Pancreas (tissue), 10 donors: Measurements from ENCODE around the gene DBN1. TPM values are rescaled to one million over a fixed set of nuclear protein-coding genes. Genes with fewer than 3 reads are reported as not detected.
"Not testable (repeated sequence)": the region's sequence is repeated elsewhere in the genome, so short reads cannot be mapped to it uniquely, and the experiment has no call there.

ENCODE experiments used
- ATAC-seq, 4 donors: fragments of 200-7000 bp; cut with Tn5 transposase; one replicate each; pipeline versions ENCODE4 v1.8.0 to v1.9.1; 2020; ENCODE audit warnings: mild to moderate bottlenecking in 4 of 4, moderate library complexity in 4 of 4
- DNase-seq, 6 donors: peaks; one replicate each; pipeline ENCODE4 v3.0.0-alpha.2; 2020
- FAIRE-seq: peaks from 2 replicates; lab custom pipeline; 2012; peaks lifted over from hg19 to GRCh38; lab: Jason Lieb, UNC
- H3K27ac ChIP-seq, 4 donors: fragments of 200-600 bp; sonication (generic); 1 replicate in 3 of 4; 2 replicates in 1 of 4; pipeline versions ENCODE4 v1.5.0 to v1.8.0; 2020
- H3K27me3 ChIP-seq, 4 donors: fragments of 200-600 bp; one replicate each; pipeline ENCODE4 v1.8.0; 2021
- H3K36me3 ChIP-seq, 3 donors: fragments of 200-600 bp; sonication (generic) in 1 of 3; one replicate each; pipeline versions ENCODE4 v1.5.0 to v1.8.0; 2020 to 2021
- H3K4me1 ChIP-seq, 3 donors: fragments of 200-600 bp; one replicate each; pipeline ENCODE4 v1.8.0; 2021
- H3K4me3 ChIP-seq, 4 donors: fragments of 200-600 bp; sonication (generic) in 2 of 4; one replicate each; pipeline versions ENCODE4 v1.5.0 to v1.8.0; 2020 to 2021
- H3K9me3 ChIP-seq, 4 donors: fragments of 200-600 bp; one replicate each; pipeline ENCODE4 v1.8.0; 2021
- WGBS, 2 donors: extraction: QIAGEN DNeasy Blood & Tissue Kit; methylation state at CpG; one replicate each; pipeline ENCODE4 v1.1.7; 2013; 5-methylcytosine and 5-hydroxymethylcytosine counted together
- intact Hi-C, 3 donors: fragments of 100-400 bp; cut with DNase I; formaldehyde crosslinking; loops; one replicate each; pipeline versions ENCODE4 v1.11.1 to v1.14.2; 2022
- polyA plus RNA-seq, 2 donors: library from polyadenylated mRNA; stranded (reverse); fragments of 200-250 nt; gene quantifications; one replicate each; pipeline ENCODE4 v1.2.3, GENCODE V29; 2013
- total RNA-seq, 6 donors: library from RNA; stranded (reverse); fragmentation: NEBNext Ultra II Directional in 4 of 6; extraction: Animal tissue kit (Norgen Biotek cat#: 25700) in 4 of 6; gene quantifications; one replicate each; pipeline versions ENCODE4 v1.2.1 to v1.2.4, GENCODE V29; 2021 to 2023
- TF ChIP-seq, protein P1 (sequence below), 4 donors: fragments of 200-600 bp; sonication (generic) in 3 of 4; IDR thresholded peaks; one replicate each; pipeline versions ENCODE4 v1.5.0 to v1.8.0; 2021; ENCODE audit warnings: antibody characterized with exemption in 4 of 4
- donor health status: healthy with polysubstance abuse.
- donor health status: DM: no; HTN: no; CAD: no; lungs with moderate emphysema.
- donor health status: DM: no; HTN: no; CAD: no.
- donor health status: control.
- donor health status: control.
- donor health status: Bipolar disorder and iron deficiency.
- donor health status: DM: yes; HTN: yes; CAD: no.
- donor health status: DM: no; HTN: no; CAD: no.
- donor health status: DM: no; HTN: no; CAD: no.
- donor health status: DM: yes; HTN: yes; CAD: no.

The DBN1 gene
- total and polyA plus RNA-seq, 8 donors: 10.2 to 38.2 (median 17.0) TPM

GRCh38 chr5:177421062-177421798, 52.2 kb downstream of the DBN1 start:
- ATAC-seq (no peak), FAIRE-seq (no peak), DNase-seq (no peak)
- H3K9me3 ChIP-seq: no peaks in the 10 kb centered on the region
- H3K27me3 ChIP-seq: no peaks in the 10 kb centered on the region
- TF ChIP-seq, protein P1, sequence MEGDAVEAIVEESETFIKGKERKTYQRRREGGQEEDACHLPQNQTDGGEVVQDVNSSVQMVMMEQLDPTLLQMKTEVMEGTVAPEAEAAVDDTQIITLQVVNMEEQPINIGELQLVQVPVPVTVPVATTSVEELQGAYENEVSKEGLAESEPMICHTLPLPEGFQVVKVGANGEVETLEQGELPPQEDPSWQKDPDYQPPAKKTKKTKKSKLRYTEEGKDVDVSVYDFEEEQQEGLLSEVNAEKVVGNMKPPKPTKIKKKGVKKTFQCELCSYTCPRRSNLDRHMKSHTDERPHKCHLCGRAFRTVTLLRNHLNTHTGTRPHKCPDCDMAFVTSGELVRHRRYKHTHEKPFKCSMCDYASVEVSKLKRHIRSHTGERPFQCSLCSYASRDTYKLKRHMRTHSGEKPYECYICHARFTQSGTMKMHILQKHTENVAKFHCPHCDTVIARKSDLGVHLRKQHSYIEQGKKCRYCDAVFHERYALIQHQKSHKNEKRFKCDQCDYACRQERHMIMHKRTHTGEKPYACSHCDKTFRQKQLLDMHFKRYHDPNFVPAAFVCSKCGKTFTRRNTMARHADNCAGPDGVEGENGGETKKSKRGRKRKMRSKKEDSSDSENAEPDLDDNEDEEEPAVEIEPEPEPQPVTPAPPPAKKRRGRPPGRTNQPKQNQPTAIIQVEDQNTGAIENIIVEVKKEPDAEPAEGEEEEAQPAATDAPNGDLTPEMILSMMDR (IDR thresholded peaks at IDR 0.05): no peak
- no peaks in the 10 kb centered on the region for H3K36me3 ChIP-seq
- peaks cover 0 to 5% (median 0%) of the 10 kb centered on the region in 3 donors for H3K4me1 ChIP-seq
- intact Hi-C loops: no loop called here
- no peak overlapping the region for H3K27ac ChIP-seq
- 74 to 78% methylated on average over 6 of the region's 6 CpGs for WGBS, 2 donors
- no peak overlapping the region for H3K4me3 ChIP-seq

DNA sequence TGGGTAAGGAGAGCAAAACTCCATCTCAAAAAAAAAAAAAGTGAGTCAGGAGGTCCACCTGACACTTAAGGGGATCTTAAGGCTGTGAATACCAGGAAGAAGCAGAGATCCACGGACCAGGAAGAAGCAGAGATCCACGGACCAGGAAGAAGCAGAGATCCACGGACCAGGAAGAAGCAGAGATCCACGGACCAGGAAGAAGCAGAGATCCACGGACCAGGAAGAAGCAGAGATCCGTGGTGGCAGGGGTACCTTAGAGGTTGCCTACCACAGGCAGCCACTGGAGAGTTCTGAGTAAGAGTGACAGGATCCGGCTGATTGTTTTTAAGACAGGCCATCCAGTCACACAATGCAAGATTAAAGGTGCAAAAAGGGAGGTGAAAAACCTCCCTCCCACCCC, 53.0 kb downstream of the DBN1 start:
- H3K9me3 ChIP-seq, H3K27me3 ChIP-seq, intact Hi-C loops, ATAC-seq, DNase-seq, H3K4me1 ChIP-seq, H3K36me3 ChIP-seq, H3K4me3 ChIP-seq, FAIRE-seq, H3K27ac ChIP-seq: not testable (repeated sequence)
- 51 to 55% methylated on average over 7 of the region's 7 CpGs for WGBS, 2 donors

- no peaks in the 10 kb centered on the region for H3K4me1 ChIP-seq
- H3K27ac ChIP-seq: no peak overlapping the region
- no peak overlapping the region for H3K4me3 ChIP-seq
- no peaks in the 10 kb centered on the region for H3K9me3 ChIP-seq
- DNase-seq (no peak), ATAC-seq (no peak), FAIRE-seq (no peak)
- no peaks in the 10 kb centered on the region for H3K36me3 ChIP-seq
- intact Hi-C loops: no loop called here
- TF ChIP-seq, protein P1 (IDR thresholded peaks at IDR 0.05): no peak
- WGBS, 2 donors: 84 to 86% methylated on average over 3 of the region's 3 CpGs
- no peaks in the 10 kb centered on the region for H3K27me3 ChIP-seq
Measured at GRCh38 chr5:177419046-177419445, 54.4 kb downstream of the DBN1 start.

DNA sequence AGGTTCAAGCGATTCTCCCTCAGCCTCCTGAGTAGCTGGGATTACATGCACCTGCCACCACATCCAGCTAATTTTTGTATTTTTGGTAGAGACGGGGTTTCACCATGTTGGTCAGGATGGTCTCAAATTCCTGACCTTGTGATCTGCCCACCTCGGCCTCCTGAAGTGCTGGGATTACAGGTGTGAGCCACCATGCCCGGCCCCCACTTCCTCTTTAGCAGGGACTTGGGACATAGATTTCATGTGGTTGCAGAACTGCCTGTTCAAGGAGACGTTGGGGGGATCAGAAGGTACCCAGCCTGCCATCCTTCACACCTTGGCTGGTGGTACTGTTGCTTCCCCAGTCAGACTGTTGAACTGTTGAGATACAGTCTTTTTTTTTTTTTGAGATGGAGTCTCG, 56.4 kb downstream of the DBN1 start:
- WGBS, 2 donors: 71 to 79% methylated on average over 6 of the region's 6 CpGs
- DNase-seq, H3K27ac ChIP-seq, H3K27me3 ChIP-seq, H3K4me3 ChIP-seq, ATAC-seq, H3K4me1 ChIP-seq, H3K9me3 ChIP-seq, H3K36me3 ChIP-seq, intact Hi-C loops, FAIRE-seq: not testable (repeated sequence)

- WGBS, 2 donors: 65 to 66% methylated on average over 3 of the region's 3 CpGs
- DNase-seq (no peak), ATAC-seq (no peak), FAIRE-seq (no peak)
- H3K4me1 ChIP-seq: no peaks in the 10 kb centered on the region
- TF ChIP-seq, protein P1 (IDR thresholded peaks at IDR 0.05): no peak
- H3K27me3 ChIP-seq: no peaks in the 10 kb centered on the region
- no peak overlapping the region for H3K4me3 ChIP-seq
- intact Hi-C loops: no loop called here
- H3K9me3 ChIP-seq: no peaks in the 10 kb centered on the region
- no peaks in the 10 kb centered on the region for H3K36me3 ChIP-seq
- no peak overlapping the region for H3K27ac ChIP-seq
Measured at GRCh38 chr5:177414481-177414880, 59.0 kb downstream of the DBN1 start.

DNA sequence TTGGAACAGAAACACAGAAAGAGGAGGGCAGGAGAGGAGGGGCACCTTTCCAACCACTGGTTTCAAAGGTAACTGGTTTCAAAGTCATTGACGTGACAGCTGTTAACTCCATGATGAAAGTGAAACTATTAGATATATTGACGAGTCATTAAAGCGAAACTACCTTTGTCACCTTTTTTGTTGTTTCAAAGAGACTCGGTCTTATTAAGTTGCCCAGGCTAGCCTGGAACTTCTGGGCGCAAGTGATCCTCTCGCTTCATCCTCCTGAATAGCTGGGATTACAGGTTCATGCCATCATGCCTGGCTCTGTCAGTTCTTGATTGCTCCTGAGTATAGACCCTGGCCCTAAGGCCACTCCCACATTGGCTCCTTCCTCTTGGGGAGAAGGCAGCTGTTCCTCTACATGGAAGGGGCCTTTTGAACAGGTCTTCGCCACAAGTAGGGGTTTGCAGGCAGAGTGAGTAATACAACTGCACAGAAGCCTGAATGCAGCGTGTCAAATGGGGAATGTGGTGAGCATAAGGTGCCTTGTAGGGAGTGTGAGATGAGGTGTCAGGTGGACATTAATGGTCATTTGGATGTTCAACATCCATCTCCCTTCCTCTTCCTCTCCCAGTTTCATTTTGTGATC, 60.7 kb downstream of the DBN1 start:
- intact Hi-C loops: no loop called here
- Histone ChIP-seq H3K27me3 (no peaks in the 10 kb centered on the region), H3K36me3 (no peaks in the 10 kb centered on the region), H3K4me3 (no peak overlapping the region), H3K27ac (no peak overlapping the region), H3K9me3 (no peaks in the 10 kb centered on the region), H3K4me1 (no peaks in the 10 kb centered on the region)
- FAIRE-seq: no peak
- WGBS, 2 donors: 70 to 75% methylated on average over 8 of the region's 8 CpGs
- TF ChIP-seq, protein P1 (IDR thresholded peaks at IDR 0.05): no peak
- no peak for DNase-seq
- no peak for ATAC-seq
